ENCODE data around the gene NCAPG2. TPM values are rescaled to one million over a fixed set of nuclear protein-coding genes. Genes with fewer than 3 reads are reported as not detected.

Gene NCAPG2
- polyA plus RNA-seq, 2 of the 4 experiments (the other 2 are of a cell fraction): 53.8 to 63.0 TPM

DNA sequence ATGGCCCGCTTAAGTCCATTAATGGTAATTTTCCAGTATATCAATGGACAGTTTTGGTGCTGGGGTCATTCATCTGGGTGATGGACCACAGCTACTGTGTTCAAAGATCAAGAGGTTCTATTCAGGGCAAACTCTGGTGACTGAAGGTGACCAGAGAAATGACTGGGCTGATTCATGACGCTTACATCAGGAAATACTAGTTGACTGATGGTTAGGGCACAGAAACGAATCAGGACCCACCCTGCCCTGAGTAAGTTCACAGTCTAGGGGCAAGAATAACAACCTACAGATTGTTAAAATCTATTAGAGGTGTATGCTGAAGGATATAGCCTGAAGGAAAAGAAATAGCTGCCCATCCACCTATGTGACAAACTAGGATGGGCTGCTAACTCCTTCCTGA, 9.5 kb downstream of the NCAPG2 start:
- FAIRE-seq: no peak
- no peak for ATAC-seq
- no peak overlapping the region for H3K4me2 ChIP-seq
- no peaks in the 10 kb centered on the region for H3K9me3 ChIP-seq
- H3K4me1 ChIP-seq: peaks cover 6% of the 10 kb centered on the region; the same call in 2 of the 3 replicates
- no peak overlapping the region for H3K4me3 ChIP-seq
- no peak for TF ChIP-seq CEBPB (IDR thresholded peaks at IDR 0.05)
- no peak for TF ChIP-seq GATA3 (IDR thresholded peaks at IDR 0.05; ENCODE audit: borderline replicate concordance)
- no peak for TF ChIP-seq POLR2AphosphoS2 (conservative IDR thresholded peaks at IDR 0.05; ENCODE audit: low read length)
- no peak for TF ChIP-seq RNF2 (IDR thresholded peaks at IDR 0.05; ENCODE audit: borderline replicate concordance, low read depth)
- TF ChIP-seq HOXB13 (CRISPR knock-in tag; IDR thresholded peaks at IDR 0.05; ENCODE audit: low read depth): no peak
- no peak for TF ChIP-seq SREBF2 (IDR thresholded peaks at IDR 0.05)
- TF ChIP-seq CHD4 (IDR thresholded peaks at IDR 0.05; ENCODE audit: borderline replicate concordance): no peak
- no peak for TF ChIP-seq JUNB (IDR thresholded peaks at IDR 0.05)
- no peak for TF ChIP-seq SMC3 (IDR thresholded peaks at IDR 0.05)
- POLR2A ChIA-PET: no interaction called here
- 60% methylated on average over 3 of the region's 3 CpGs for WGBS (ENCODE audit: missing lambda C conversion rate)
- DNase-seq (ENCODE audit: low read depth in 1 of 2, low spot score in 1 of 2): no peak
- H3K27ac ChIP-seq: no peak overlapping the region
- CTCF ChIA-PET: interaction anchor here (0.8 to 8.1 kb wide), 16 partner anchors 9 to 284 kb away, joined by 3 to 111 read pairs (median 6); partner anchors contain the start of gene NCAPG2

GRCh38 chr7:158694650-158695049, 10.0 kb downstream of the NCAPG2 start:
- H3K4me1 ChIP-seq: peaks cover 6% of the 10 kb centered on the region; the same call in 2 of the 3 replicates
- no peak for TF ChIP-seq RCOR1 (IDR thresholded peaks at IDR 0.05; ENCODE audit: low read depth, low read length)
- TF ChIP-seq ATOH8 (CRISPR knock-in tag; IDR thresholded peaks at IDR 0.05; ENCODE audit: low read depth): no peak
- no peak for TF ChIP-seq MAFK (IDR thresholded peaks at IDR 0.05; ENCODE audit: partially characterized antibody)
- POLR2A ChIA-PET: no interaction called here
- no peak for ATAC-seq
- no peak overlapping the region for H3K4me2 ChIP-seq
- 80% methylated on average over 6 of the region's 6 CpGs for WGBS (ENCODE audit: missing lambda C conversion rate)
- H3K9me3 ChIP-seq: no peaks in the 10 kb centered on the region
- H3K4me3 ChIP-seq: no peak overlapping the region
- CTCF ChIA-PET: interaction anchor here (1.5 to 8.1 kb wide), 5 partner anchors 12 to 284 kb away, joined by 3 to 111 read pairs (median 11); no protein-coding TSS in a partner anchor
- no peak for FAIRE-seq
- DNase-seq (ENCODE audit: low read depth in 1 of 2, low spot score in 1 of 2): no peak
- no peak overlapping the region for H3K27ac ChIP-seq

GRCh38 chr7:158689488-158689887, 15.1 kb downstream of the NCAPG2 start:
- CTCF ChIA-PET: interaction anchor here (1.1 to 2.4 kb wide), 3 partner anchors 11 to 287 kb away, joined by 3 to 11 read pairs (median 4); no protein-coding TSS in a partner anchor
- no peak overlapping the region for H3K4me3 ChIP-seq
- no peaks in the 10 kb centered on the region for H3K9me3 ChIP-seq
- DNase-seq (ENCODE audit: low read depth in 1 of 2, low spot score in 1 of 2) (no peak), ATAC-seq (no peak), FAIRE-seq (no peak)
- no peak overlapping the region for H3K27ac ChIP-seq
- no peak overlapping the region for H3K4me2 ChIP-seq
- no peak for TF ChIP-seq HDAC2 (IDR thresholded peaks at IDR 0.05)
- TF ChIP-seq BHLHE40 (IDR thresholded peaks at IDR 0.05; ENCODE audit: low read depth, low read length): no peak
- TF ChIP-seq ZNF302 (CRISPR knock-in tag; IDR thresholded peaks at IDR 0.05): no peak
- TF ChIP-seq ATOH8 (CRISPR knock-in tag; IDR thresholded peaks at IDR 0.05; ENCODE audit: low read depth): no peak
- TF ChIP-seq FOSB (CRISPR knock-in tag; IDR thresholded peaks at IDR 0.05): no peak
- TF ChIP-seq, protein P1, sequence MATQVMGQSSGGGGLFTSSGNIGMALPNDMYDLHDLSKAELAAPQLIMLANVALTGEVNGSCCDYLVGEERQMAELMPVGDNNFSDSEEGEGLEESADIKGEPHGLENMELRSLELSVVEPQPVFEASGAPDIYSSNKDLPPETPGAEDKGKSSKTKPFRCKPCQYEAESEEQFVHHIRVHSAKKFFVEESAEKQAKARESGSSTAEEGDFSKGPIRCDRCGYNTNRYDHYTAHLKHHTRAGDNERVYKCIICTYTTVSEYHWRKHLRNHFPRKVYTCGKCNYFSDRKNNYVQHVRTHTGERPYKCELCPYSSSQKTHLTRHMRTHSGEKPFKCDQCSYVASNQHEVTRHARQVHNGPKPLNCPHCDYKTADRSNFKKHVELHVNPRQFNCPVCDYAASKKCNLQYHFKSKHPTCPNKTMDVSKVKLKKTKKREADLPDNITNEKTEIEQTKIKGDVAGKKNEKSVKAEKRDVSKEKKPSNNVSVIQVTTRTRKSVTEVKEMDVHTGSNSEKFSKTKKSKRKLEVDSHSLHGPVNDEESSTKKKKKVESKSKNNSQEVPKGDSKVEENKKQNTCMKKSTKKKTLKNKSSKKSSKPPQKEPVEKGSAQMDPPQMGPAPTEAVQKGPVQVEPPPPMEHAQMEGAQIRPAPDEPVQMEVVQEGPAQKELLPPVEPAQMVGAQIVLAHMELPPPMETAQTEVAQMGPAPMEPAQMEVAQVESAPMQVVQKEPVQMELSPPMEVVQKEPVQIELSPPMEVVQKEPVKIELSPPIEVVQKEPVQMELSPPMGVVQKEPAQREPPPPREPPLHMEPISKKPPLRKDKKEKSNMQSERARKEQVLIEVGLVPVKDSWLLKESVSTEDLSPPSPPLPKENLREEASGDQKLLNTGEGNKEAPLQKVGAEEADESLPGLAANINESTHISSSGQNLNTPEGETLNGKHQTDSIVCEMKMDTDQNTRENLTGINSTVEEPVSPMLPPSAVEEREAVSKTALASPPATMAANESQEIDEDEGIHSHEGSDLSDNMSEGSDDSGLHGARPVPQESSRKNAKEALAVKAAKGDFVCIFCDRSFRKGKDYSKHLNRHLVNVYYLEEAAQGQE (IDR thresholded peaks at IDR 0.05): no peak
- TF ChIP-seq RNF2 (IDR thresholded peaks at IDR 0.05; ENCODE audit: borderline replicate concordance, low read depth): no peak
- no peak for TF ChIP-seq RCOR1 (IDR thresholded peaks at IDR 0.05; ENCODE audit: low read depth, low read length)
- no peak for TF ChIP-seq FOSL2 (IDR thresholded peaks at IDR 0.05)
- no peak for TF ChIP-seq FOSL2 (CRISPR knock-in tag; IDR thresholded peaks at IDR 0.05)
- H3K4me1 ChIP-seq: no peaks in the 10 kb centered on the region
- WGBS (ENCODE audit: missing lambda C conversion rate): 95% methylated on average over 2 of the region's 2 CpGs
- POLR2A ChIA-PET: interaction anchor here (0.7 kb wide), 1 partner anchor 15 kb away, joined by 4 read pairs; the partner anchor contains the start of gene NCAPG2
